ENCODE results near the gene SAC3D1. TPM values are rescaled to one million over a fixed set of nuclear protein-coding genes. Genes with fewer than 3 reads are reported as not detected.
A peak's percentile ranks its signal among the peaks of the same experiment; 100 is the strongest.
"Not testable (repeated sequence)": the region's sequence is repeated elsewhere in the genome, so short reads cannot be mapped to it uniquely, and the experiment has no call there.

The SAC3D1 gene
- 1 to 10 TPM; 5.5 to 5.8 TPM for total RNA-seq
- long read RNA-seq, donor 1, partial matches to known transcripts, result 0 of 2 reads
- long read RNA-seq, donor 1, other reads (novel, unspliced or antisense), result 0 of 2 reads
- long read RNA-seq, donor 2, result 0 reads

- peak; percentile 95 for DNase-seq (ENCODE audit: low spot score)
- intact Hi-C loops (cut with DNase I), result no loop called here
Observed at GRCh38 chr11:65040847-65041622, at the start of gene SAC3D1. SAC3D1 (plus strand) TSS chr11:65041210; CDS start chr11:65041293, 83 bp downstream.

DNA sequence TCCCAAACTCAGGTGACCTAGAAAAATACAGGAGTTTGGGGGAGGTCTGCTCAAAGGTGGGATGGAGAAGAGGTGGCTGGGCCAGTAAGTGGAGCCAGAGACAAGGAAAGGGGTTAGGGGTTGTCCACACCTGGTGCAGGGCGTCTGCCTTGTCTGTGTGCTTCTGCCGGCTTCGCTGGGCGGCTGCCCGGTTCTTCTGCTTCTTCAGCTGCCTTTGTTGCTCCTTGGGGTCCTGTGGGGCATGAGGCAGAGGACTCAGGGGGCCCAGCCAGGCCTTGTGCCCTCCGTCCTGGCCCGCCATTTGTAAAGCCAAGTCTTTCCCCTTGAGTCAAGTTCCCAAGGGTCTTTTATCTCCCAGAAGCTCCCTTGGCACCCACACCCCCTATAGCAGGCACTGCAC lies 46.7 kb upstream of the SAC3D1 start:
- no peak for DNase-seq (ENCODE audit: low spot score)
- intact Hi-C loops (cut with DNase I), result no loop called here

- intact Hi-C loops (cut with DNase I), result no loop called here
- no peak for DNase-seq (ENCODE audit: low spot score)
Observed at GRCh38 chr11:64996327-64996709, 44.7 kb upstream of the SAC3D1 start.

DNA sequence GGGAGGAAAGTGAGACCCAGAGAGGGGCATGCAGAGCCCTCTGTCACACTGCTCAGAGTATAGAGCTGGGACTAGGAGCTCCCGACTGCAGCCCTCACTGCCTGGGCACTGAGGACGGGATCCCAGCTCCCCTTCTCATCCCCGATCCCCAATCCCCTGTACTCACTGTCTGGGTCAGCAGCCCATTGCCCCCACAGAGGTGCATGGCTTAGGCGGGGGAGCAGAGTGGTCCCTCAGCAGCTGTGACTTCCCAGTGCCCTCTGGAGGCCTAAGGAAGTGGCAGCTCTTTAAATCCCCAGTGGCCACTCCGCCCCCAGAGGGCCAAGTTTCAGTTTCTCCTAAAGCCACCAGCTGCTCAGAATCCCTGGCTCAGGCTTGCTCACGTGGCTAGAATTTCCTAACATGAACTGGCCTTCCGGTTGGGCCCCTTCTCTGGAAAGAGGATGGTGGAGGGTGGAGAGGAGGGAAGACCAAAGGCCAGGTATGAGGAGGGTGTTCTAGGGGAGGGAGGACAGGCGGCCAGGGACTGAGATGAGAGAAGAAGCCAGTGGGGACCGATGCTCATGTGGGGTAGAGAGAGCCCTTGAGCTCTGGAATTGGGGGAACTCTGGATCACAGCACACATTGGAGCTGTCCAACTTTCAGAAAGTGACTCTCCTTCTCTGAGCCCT lies 44.2 kb upstream of the SAC3D1 start, which contains the start of gene BATF2:
BATF2 (minus strand) TSS at position 262 of the 671 bp plus-strand sequence; CDS start at position 205, 57 bp downstream.
- intact Hi-C loops (cut with DNase I), result no loop called here
- peak; percentile 90 for DNase-seq (ENCODE audit: low spot score)

DNA sequence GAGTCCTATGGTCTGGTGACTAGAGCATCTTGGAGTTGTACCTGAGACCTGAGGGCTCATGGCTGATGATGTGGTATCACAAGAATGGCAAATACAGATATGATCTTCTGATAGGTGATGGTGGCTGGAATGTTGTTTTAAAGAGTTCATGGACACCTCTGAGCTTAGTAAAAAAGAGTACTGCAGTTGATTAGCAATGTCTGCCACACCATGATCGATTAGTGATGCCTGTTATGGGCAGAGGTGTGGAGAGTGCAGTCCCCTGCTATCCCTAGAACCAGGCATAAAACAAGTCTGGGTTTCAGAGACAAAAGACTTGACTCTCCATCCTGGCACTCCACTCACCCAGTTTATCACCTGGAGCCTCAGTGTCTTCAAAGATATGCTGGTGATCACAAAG lies 42.9 kb upstream of the SAC3D1 start:
- intact Hi-C loops (cut with DNase I), result no loop called here
- no peak for DNase-seq (ENCODE audit: low spot score)

DNA sequence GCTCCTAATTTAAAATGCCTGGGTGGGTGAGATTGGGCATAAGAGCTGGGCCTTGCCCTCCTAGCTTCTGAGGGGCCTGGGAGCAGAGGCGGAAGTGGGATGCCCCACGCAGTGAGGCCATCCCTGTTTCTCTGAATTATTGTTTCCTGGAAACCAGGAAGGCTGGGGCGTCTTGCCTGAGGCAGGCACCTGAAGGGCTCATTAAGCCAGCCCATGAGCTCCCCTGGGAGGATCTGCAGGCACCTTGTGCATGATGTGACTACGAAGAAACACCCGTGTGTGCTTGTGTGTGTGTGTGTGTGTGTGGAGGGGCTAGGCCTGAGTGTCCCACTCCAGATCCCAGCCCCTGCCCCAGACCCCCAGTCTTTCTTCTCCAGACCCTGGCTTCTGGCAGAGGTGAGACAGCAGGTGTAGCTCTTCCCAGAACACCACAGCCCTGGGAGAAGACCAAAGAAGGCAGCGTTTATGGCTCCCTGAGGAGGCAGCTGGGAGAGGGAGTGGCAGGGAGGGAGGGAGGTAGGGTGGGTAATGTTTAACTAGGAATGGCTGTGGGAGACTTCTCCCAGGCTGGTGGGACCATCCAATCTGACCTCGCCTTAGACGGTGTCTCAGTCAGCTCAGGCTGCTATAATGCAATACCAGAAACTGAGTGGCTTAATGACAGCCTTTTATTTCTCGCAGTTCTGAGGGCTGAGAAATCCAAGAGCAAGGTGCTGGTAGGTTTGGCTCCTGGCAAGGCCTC lies 42.1 kb upstream of the SAC3D1 start:
- intact Hi-C loops (cut with DNase I), result no loop called here
- no peak for DNase-seq (ENCODE audit: low spot score)

DNA sequence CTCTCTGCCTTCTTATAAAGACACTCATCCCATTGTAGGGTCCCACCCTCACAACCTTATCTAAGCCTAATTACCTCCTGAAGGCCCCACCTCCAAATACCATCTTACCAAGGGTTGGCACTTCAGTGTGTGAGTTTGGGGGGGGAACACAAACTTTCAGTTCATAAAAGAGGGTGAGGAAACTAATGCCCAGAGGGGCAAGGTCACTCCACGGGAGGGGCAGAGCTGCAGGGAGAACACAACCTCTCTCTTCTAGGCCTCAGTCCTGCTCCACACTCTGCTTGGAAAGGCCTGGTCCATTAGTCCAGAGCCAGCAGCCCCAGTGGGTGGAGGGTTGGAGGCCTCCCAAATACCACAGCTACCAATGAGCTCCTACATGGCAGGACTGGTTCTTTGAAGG lies 41.5 kb upstream of the SAC3D1 start:
- no peak for DNase-seq (ENCODE audit: low spot score)
- intact Hi-C loops (cut with DNase I), result no loop called here

DNA sequence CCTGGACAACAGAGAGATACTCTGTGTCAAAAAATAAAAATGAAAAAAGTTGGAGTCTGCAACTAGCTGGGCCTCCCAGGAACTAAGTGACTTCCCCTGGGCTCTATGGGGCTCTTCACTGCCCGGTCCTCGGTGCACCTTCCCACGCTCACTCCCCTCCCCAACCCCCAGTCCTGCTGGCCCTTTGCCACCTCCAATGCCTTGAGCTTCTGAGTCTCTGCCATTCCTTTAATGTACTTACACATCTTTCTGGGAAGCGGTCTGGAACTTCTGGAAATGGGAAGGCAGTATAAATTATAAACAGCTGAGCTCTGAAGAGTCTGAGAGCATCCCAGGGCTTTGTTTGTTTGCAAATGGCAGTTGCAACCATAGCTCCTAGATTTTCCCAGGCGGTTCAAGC lies 38.3 kb upstream of the SAC3D1 start:
- intact Hi-C loops (cut with DNase I), result no loop called here
- DNase-seq (ENCODE audit: low spot score), result no peak

DNA sequence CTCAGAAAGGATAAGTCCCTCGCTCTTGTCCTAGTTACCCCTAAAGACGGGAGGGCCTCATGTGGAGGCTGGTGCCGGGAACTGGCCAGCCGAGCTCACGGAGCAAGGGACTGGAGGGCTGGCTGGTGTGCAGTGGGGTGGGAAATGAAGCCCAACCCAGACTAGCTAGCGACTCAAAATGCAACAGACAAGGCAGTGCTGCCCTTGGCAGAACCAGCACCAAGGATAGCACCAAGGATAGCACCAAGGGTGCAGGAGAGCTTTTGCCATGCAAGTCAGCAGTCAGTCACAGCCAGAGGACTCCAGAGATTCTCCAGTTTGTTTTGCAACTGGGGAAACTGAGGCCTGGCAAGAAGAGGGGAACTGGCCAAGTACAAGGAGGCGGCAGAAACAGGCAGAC lies 37.7 kb upstream of the SAC3D1 start:
- intact Hi-C loops (cut with DNase I), result no loop called here
- DNase-seq (ENCODE audit: low spot score), result no peak

DNA sequence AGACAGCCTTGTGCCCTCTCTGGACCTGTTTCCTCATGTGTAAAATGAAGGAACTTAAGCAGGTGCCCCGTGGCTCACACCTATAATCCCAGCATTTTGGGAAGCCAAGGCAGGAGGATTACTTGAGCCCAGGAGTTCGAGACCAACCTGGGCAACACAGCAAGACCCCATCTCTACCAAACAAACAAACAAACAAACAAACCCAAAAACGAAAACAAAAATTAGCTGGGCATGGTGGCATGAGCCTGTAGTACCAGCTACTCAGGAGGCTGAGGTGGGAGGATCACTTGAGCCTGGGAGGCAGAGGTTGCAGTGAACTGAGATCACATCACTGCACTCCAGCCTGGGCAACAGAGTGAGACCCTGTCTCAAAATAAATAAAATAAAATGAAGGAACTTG lies 37.0 kb upstream of the SAC3D1 start:
- DNase-seq (ENCODE audit: low spot score); intact Hi-C loops (cut with DNase I): not testable (repeated sequence)

- DNase-seq (ENCODE audit: low spot score), result no peak
- intact Hi-C loops (cut with DNase I), result no loop called here
Observed at GRCh38 chr11:65008016-65008415, 33.0 kb upstream of the SAC3D1 start.

- intact Hi-C loops (cut with DNase I), result no loop called here
Observed at GRCh38 chr11:65008873-65009272, 32.1 kb upstream of the SAC3D1 start.

DNA sequence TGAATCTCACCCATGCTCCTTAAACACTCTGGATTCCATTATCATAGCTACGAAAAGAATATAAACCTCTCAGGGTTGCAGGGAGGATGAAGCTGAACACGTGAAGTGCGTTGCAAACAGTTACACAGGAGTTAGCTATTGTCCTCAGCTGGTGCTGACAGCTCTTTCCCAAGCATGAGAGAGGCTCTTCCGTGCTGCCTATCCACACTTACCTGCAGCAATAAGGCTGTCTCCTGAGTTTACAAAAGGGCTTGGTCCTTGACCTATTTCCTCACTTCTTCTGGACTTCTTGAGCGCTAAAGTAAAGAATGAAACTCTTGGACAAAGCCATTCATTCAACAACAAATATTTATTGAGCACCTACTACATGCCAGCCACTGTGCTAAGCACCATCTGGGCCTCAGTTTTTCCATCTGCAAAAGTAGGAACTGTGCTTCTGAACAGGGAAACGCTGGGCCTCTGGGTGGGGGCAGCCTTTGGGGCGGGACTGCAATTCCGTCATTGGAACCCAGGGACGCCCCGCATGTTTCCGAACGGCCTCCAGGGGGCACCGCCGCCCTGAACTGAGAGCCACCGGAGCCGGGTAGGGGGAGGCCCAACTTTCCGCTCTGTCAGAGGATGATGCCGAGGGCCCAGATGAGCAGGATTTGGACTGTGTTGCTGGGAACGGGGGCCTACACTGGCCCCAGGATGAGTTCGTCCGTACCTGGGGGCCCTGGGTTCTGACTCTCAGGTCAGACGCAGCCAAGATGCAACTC lies 27.7 kb upstream of the SAC3D1 start:
- intact Hi-C loops (cut with DNase I), result no loop called here
- peak; percentile 98 for DNase-seq (ENCODE audit: low spot score)

More at GRCh38 chr11:65008873-65009272, 32.1 kb upstream of the SAC3D1 start:
- no peak for DNase-seq (ENCODE audit: low spot score)

- DNase-seq (ENCODE audit: low spot score), result peak; percentile 97
- intact Hi-C loops (cut with DNase I), result no loop called here
Observed at GRCh38 chr11:65013888-65014725, 26.9 kb upstream of the SAC3D1 start, which contains the start of gene ARL2. ARL2 (plus strand) TSS chr11:65014160; CDS start chr11:65014208, 48 bp downstream.

DNA sequence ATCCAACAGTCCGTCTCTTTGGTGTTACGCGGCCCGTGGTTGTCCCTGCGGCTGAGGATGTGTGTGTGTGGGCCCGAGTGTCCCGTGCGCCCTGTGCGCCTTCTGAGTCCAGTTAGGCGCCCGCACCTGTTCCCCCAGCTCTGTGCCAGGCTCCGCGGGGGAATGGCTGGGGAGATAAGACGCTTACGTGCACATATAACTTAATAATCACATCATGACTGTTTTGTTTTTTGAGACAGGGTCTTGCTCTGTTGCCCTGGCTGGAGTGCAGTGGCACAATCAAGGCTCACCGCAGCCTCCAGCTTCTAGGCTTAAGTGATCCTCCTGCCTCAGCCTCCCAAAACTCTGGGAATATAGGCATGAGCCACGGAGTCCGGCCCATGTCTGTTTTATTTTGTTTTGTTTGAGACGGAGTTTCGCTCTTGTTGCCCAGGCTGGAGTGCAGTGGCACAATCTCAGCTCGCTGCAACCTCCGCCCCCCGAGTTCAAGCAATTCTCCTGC lies 26.2 kb upstream of the SAC3D1 start:
- intact Hi-C loops (cut with DNase I), result no loop called here
- DNase-seq (ENCODE audit: low spot score), result peak; percentile 88

DNA sequence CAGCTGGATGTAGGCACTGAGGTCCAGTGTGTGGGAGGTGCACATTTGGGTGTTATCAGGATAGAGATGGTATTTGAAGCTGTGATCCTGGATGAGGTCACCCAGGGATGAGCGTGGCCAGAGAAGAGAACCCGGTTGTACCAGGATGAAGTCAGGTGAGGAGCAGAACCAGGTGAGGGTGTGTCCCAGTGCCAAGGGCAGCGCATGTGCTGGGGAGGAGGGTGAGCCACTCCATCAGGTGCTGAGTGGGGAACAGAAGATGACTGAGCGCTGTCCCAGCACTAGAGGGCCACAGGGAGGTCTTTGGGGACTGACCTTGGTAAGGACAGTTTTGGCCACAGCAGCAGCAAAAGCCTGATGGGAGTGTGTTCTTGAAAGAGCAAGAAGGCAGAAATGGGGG lies 24.3 kb upstream of the SAC3D1 start:
- intact Hi-C loops (cut with DNase I), result no loop called here
- no peak for DNase-seq (ENCODE audit: low spot score)

DNA sequence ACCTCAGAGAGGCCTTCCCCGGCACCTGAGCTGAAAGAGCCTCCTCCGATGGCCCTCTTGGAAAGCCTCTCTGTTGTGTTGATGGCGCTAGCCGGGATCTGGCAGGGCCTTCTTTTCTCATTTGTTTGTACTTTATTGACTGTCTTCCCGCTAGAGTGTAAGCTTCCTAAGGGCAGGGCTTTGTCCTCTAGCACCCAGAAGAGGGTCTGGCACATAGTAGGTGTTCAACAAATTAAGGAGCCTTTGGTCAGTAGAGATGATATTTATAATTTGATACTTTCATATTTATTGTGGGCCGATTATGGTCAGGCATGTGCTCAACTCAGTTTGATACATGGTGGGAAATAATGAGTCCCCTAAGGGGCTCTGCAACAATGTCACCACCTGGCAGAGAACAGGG lies 23.1 kb upstream of the SAC3D1 start:
- intact Hi-C loops (cut with DNase I), result no loop called here
- no peak for DNase-seq (ENCODE audit: low spot score)

DNA sequence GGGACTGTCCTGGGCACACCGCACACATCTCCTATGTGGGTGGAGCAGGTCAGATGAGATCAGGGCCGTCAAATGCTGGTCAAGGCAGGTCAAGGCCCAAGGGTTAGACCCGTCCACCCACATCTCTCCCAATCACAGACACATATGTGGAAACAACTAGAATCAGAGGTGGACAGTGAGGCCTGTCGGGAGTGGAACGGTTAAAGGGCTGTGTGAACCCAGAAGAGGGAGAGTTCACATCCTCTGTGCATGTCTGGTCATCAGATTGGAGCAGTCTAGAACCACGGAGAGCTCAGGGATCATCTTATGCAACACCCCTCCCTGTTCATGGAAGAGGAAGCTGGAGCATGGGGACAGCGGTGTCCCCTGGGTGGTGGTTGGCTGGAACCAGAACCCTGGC lies 21.2 kb upstream of the SAC3D1 start:
- DNase-seq (ENCODE audit: low spot score), result no peak
- intact Hi-C loops (cut with DNase I), result loop anchor here in 1 of 2 donors (5.0 kb wide), 1 partner anchor 1048 kb away; the partner anchor contains the start of gene COX8A

All from posterior vena cava (tissue), 2 donors.